ENCODE data around the gene ARHGEF2. TPM values are rescaled to one million over a fixed set of nuclear protein-coding genes. Genes with fewer than 3 reads are reported as not detected.

ARHGEF2 gene
- total RNA-seq, 1 donor from 2014 or later: 80.6 TPM

- H3K9me3 Mint-ChIP-seq: no peaks in the 10 kb centered on the region
- peak overlapping the region; percentile 99 for H3K4me3 Mint-ChIP-seq
- H3K36me3 Mint-ChIP-seq: peaks cover 23% of the 10 kb centered on the region
- TF ChIP-seq CTCF (conservative IDR thresholded peaks at IDR 0.05): no peak
- peak overlapping the region; percentile 89 for H3K27ac Mint-ChIP-seq
- no peak for DNase-seq (ENCODE audit: extremely low spot score, unreplicated experiment)
- H3K4me1 Mint-ChIP-seq (ENCODE audit: unreplicated experiment): peaks cover 19% of the 10 kb centered on the region
- no peaks in the 10 kb centered on the region for H3K27me3 Mint-ChIP-seq
These were observed 42.7 kb upstream of the ARHGEF2 start for GRCh38 chr1:156021093-156021428.

GRCh38 chr1:156020293-156021092 lies 42.1 kb upstream of the ARHGEF2 start, which contains the start of gene SSR2:
Gene SSR2 (minus strand): TSS chr1:156020951. CDS start chr1:156020167, 784 bp downstream.
- Mint-ChIP-seq H3K4me3 (peak within 1 kb of the TSS; percentile 99), H3K4me1 (ENCODE audit: unreplicated experiment) (peaks cover 16% of the 10 kb centered on the region), H3K27ac (peak within 1 kb of the TSS; percentile 89), H3K36me3 (peaks cover 23% of the 10 kb centered on the region), H3K27me3 (no peaks in the 10 kb centered on the region), H3K9me3 (no peaks in the 10 kb centered on the region)
- DNase-seq (ENCODE audit: extremely low spot score, unreplicated experiment): peak; percentile 83
- no peak for TF ChIP-seq CTCF (conservative IDR thresholded peaks at IDR 0.05)

GRCh38 chr1:156019946-156020292 lies 41.6 kb upstream of the ARHGEF2 start:
- Mint-ChIP-seq H3K27me3 (no peaks in the 10 kb centered on the region), H3K4me3 (peak overlapping the region; percentile 99), H3K4me1 (ENCODE audit: unreplicated experiment) (peaks cover 16% of the 10 kb centered on the region), H3K9me3 (no peaks in the 10 kb centered on the region), H3K36me3 (peaks cover 23% of the 10 kb centered on the region), H3K27ac (peak overlapping the region; percentile 89)
- no peak for TF ChIP-seq CTCF (conservative IDR thresholded peaks at IDR 0.05)
- no peak for DNase-seq (ENCODE audit: extremely low spot score, unreplicated experiment)

GRCh38 chr1:156014829-156015228 lies 36.5 kb upstream of the ARHGEF2 start:
- H3K4me3 Mint-ChIP-seq: no peak overlapping the region
- H3K4me1 Mint-ChIP-seq (ENCODE audit: unreplicated experiment): peaks cover 5% of the 10 kb centered on the region
- H3K36me3 Mint-ChIP-seq: peaks cover 48% of the 10 kb centered on the region
- no peak for DNase-seq (ENCODE audit: extremely low spot score, unreplicated experiment)
- no peaks in the 10 kb centered on the region for H3K9me3 Mint-ChIP-seq
- H3K27ac Mint-ChIP-seq: no peak overlapping the region
- TF ChIP-seq CTCF (conservative IDR thresholded peaks at IDR 0.05): no peak
- H3K27me3 Mint-ChIP-seq: no peaks in the 10 kb centered on the region

GRCh38 chr1:156012051-156012817 lies 33.9 kb upstream of the ARHGEF2 start:
- no peaks in the 10 kb centered on the region for H3K27me3 Mint-ChIP-seq
- H3K36me3 Mint-ChIP-seq: peaks cover 50% of the 10 kb centered on the region

More at GRCh38 chr1:156012051-156012817, 33.9 kb upstream of the ARHGEF2 start:
- H3K4me1 Mint-ChIP-seq (ENCODE audit: unreplicated experiment): peaks cover 6% of the 10 kb centered on the region
- no peak overlapping the region for H3K4me3 Mint-ChIP-seq
- H3K9me3 Mint-ChIP-seq: no peaks in the 10 kb centered on the region
- no peak overlapping the region for H3K27ac Mint-ChIP-seq
- no peak for TF ChIP-seq CTCF (conservative IDR thresholded peaks at IDR 0.05)
- DNase-seq (ENCODE audit: extremely low spot score, unreplicated experiment): no peak
